HG03139 (cell line): Measurements from ENCODE around the gene OR10V1.
"Not testable (repeated sequence)": the region's sequence is repeated elsewhere in the genome, so short reads cannot be mapped to it uniquely, and the experiment has no call there.

Experiments
- ATAC-seq: cut with Tn5 transposase; IDR thresholded peaks from one replicate; pipeline ENCODE4 v1.9.1; 2021; ENCODE audit not compliant: unreplicated experiment

The OR10V1 gene

GRCh38 chr11:59710136-59710847, 3.4 kb downstream of the OR10V1 start:
- ATAC-seq, result no peak

- ATAC-seq, result no peak
These were observed 5.1 kb downstream of the OR10V1 start for GRCh38 chr11:59708537-59708936.

DNA sequence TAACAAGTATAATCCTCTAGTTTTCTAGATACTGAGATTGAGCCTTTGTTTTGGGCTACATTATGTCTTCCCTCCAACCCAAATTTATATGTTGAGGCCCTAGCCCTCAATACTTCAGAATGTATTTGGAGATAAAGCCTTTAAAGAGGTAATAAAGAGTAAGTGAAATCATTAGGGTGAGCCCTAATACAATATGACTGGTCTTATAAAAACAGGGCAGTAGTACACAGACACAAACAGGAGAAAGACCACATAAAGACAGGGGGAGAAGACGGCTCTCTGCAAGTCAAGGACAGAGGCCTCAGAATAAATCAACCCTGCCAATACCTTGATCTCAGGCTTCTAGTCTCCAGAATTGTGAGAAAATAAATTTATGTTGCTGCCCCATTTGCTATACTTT, 6.3 kb downstream of the OR10V1 start:
- ATAC-seq, result no peak

- no peak for ATAC-seq
These were observed 6.9 kb downstream of the OR10V1 start for GRCh38 chr11:59706518-59707285.

DNA sequence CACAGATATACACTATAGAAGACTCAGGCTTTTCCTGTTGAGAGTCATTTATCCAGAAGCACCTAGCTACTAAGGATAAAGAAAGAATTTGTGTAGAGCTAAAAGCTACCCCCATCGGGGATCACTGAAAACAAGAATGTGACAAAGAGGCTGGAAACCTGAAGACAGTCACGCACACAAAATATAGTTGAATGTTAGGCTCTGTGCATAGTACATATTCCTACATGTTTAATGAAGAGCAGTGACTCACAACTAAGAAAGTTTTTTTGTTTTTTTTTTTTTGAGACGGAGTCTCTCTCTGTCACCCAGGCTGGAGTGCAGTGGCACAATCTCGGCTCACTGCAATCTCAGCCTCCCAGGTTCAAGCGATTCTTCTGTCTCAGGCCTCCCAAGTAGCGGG, 8.4 kb downstream of the OR10V1 start:
- no peak for ATAC-seq

DNA sequence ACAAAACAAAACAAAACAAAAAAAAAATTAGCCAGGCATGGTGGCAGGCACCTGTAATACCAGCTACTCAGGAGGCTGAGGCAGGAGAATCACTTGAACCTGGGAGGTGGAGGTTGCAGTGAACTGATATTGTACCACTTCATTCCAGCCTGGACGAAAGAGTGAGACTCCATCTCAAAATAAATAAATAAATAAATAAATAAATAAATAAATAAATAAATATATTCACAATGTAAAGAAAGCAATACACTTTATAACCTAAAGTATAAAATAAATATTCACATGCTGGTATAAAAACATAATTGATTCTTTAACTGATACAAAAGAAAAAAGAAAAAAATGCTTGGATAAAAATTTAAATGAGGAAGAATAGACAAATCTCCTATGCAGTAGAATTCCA, 10.1 kb downstream of the OR10V1 start:
- not testable (repeated sequence) for ATAC-seq

DNA sequence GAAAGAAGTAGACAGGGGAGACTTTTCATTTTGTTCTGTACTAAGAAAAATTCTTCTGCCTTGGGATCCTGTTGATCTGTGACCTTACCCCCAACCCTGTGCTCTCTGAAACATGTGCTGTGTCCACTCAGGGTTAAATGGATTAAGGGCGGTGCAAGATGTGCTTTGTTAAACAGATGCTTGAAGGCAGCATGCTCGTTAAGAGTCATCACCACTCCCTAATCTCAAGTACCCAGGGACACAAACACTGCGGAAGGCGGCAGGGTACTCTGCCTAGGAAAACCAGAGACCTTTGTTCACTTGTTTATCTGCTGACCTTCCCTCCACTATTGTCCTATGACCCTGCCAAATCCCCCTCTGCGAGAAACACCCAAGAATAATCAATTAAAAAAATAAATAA, 13.5 kb downstream of the OR10V1 start:
- not testable (repeated sequence) for ATAC-seq

GRCh38 chr11:59698506-59698905, 15.1 kb downstream of the OR10V1 start:
- no peak for ATAC-seq

DNA sequence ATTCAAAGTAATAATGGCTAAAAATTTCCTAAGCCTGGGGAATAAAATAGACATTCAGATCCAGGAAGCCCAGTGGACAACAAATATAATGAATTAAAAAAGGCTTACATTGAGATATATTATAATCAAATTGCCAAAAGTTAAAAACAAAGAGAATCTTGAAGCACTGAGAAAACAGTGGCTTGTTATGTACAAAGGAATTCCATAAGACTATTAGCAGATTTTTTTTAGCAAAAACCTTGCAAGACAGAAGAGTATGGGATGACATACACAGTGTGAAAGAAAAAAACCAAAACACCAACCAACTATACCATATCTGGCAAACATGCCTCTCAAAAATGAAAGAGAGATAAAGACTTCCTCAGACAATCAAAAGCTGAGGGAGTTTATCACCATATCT, 20.7 kb downstream of the OR10V1 start:
- ATAC-seq, result no peak

DNA sequence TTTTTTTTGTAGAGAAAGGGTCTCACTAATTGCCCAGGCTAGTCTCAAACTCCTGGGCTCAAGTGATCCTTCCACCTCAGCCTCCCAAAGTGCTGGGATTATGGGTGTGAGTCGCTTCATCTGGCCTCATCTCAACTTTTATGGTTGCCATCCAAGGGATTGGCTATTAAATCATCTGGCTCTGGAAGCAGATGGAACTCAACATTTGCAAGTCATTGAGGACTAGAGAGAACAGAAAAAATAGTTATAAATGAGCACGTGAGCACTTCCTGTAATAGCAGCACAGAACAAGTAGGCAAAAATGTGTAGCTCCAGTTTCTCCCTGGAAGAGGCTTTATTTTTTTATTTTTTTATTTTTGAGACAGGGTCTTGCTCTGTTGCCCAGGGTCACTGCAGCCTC, 22.5 kb downstream of the OR10V1 start:
- ATAC-seq, result no peak

DNA sequence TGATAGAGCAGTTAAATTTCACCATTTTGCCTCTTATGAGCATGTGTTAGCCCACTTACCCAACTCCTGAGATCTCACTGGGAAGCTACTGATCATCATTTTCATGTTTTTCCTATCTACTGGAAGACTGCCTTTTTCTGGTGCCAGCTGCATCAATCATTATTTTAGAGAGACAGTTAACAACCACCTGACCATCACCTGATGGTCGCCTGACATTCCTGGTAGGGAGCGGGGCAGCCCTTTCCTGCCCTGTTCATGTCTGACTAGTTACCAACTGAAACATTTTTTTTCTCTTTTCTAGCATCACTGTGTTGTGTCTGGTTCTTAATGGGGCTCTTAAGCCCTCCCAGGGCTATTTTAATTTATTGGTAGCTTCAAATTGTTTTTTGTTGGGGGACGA, 24.6 kb downstream of the OR10V1 start:
- no peak for ATAC-seq

DNA sequence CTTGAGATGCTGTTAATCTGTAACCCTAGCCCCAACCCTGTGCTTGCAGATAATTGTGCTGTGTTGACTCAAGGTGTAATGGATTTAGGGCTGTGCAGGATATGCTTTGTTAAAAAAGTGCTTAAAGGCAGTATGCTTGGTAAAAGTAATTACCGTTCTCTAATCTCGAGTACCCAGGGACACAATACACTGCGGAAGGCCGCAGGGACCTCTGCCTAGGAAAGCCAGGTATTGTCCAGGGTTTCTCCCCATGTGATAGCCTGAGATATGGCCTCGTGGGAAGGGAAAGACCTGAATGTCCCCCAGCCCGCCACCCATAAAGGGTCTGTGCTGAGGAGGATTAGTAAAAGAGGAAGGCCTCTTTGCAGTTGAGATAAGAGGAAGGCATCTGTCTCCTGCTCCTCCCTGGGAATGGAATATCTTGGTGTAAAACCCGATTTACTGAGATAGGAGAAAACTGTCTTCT, 32.4 kb downstream of the OR10V1 start:
- ATAC-seq, result not testable (repeated sequence)

- peak; percentile 95 for ATAC-seq
These were observed 33.1 kb downstream of the OR10V1 start for GRCh38 chr11:59680287-59681154.

DNA sequence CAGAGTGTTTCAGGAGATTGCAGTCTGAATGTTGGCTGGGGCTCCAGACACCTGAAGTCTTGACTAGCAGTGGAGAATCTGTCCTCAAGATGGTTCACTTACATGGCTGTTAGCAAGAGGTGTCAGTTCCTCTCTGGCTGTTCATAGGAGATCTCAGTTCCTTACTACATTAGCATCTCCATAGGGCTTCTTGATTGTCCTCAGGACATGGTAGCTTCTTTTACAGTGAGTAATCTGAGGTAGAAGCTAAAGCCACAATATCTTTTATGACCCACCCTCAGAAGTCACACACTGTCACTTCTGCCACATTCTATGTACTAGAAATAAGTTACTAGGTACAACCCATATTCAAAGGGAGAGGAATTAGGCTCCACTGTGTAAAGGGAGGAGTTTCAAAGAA, 34.3 kb downstream of the OR10V1 start:
- no peak for ATAC-seq

DNA sequence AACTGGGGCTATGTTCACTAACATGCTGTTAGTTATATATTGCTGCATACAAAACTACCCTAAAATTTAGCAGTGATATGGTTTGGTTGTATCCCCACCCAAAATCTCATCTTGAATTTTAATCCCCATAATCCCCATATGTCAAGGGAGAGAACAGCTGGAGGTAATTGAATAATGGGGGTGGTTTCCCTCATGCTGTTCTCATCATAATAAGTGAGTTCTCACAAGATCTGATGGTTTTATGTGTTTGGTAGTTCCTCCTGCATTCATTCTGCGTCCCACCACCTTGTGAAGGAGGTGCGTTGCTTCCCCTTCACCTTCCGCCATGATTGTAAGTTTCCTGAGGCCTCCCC, 34.9 kb downstream of the OR10V1 start:
- ATAC-seq, result no peak

GRCh38 chr11:59678118-59678812, 35.4 kb downstream of the OR10V1 start:
- no peak for ATAC-seq

DNA sequence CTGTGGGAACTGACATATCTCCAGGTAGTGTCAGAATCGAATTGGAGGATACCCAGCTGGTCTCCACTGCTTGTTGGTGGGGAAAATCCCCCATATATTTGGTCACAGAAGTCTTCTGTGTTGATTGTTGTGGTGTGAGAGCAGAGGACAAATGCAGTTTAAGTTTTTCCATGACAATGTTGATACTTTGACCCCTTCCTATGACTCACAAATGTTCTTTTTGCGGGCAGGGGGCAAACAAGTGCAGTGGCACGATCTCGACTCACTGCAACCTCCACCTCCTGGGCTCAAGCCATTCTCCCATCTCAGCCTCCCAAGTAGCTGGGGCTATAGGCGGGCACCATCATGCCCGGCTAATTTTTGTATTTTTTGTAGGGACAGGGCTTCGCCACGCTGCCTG, 37.4 kb downstream of the OR10V1 start:
- no peak for ATAC-seq

DNA sequence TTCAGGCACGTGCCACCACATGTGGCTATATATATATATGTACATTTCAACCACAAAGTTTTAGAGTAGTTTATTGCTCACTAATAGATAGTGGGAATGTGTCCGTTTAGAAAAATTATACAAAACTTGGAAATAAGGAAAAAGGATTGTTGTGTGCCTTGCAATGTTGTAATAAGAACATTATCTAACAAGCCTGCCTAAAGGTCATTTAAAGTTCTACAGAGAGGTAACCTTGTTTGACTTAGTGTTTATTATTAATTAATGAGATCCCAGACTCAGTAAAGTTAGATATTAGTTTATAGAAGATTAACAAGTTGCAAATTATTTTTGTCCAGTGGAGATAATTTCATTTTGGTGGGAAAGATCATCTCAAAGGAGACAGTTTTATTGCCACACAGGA, 39.4 kb downstream of the OR10V1 start:
- ATAC-seq, result no peak

DNA sequence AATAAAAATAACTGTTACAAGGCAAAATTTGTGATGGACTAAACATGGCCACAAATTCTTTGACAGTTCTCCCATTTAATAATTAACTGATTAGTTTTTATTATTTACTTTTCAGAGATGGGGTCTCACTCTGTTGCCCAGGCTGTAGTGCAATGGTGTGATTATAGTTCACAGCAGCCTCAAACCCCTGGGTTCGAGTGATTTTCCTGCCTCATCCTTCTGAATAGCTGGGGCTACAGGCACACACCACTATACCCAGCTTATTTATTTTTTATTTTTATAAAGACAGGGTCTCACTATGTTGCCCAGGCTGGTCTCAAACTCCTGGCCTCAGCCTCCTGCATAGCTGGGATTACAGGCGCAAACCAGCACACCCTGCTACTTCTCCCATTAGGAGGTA, 40.4 kb downstream of the OR10V1 start:
- ATAC-seq, result no peak

- ATAC-seq, result no peak
These were observed 42.2 kb downstream of the OR10V1 start for GRCh38 chr11:59671471-59671870.

DNA sequence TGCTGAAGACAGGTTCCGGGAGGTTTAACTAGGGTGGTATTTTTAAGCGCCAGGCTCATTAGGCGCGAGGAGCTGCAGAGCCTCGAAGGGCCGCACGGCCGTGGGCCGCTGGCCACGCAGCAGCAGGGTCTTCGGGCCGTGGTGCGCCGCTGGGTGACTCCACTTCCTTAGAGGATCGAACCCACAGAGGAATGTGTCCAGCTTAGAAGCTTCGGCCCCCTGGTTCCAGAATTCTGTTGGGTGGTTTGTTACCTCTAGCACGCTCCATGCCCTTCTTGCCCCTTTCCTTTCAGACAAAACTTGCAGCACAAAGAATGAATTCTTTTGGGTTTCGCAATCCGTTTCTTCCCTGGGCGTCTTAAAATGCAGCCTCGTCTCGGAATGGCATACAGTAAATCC, 44.0 kb downstream of the OR10V1 start:
- no peak for ATAC-seq
